Ovary (tissue), 3 donors: ENCODE measurements around the gene CCDC50.

ENCODE experiments used
- CTCF ChIP-seq, 3 donors: fragments of 450-650 bp in 2 of 3; fragments of 200-600 bp in 1 of 3; IDR thresholded peaks; one replicate each; pipeline versions ENCODE4 v1.5.1 to v1.8.0; 2016 to 2022; ENCODE audit warnings: antibody characterized with exemption in 3 of 3, mild to moderate bottlenecking in 1 of 3
- EP300 ChIP-seq: sonication (generic); formaldehyde crosslinking; IDR thresholded peaks from one replicate; pipeline ENCODE4 v1.6.1; 2017; ENCODE audit warnings: antibody characterized with exemption
- donor health status: DM: no; HTN: no; CAD: no.

- TF ChIP-seq CTCF (IDR thresholded peaks at IDR 0.05) = no peak
- TF ChIP-seq EP300 = no peak
Measured at GRCh38 chr3:191342411-191342810, 13.2 kb downstream of the CCDC50 start.
